Adrenal gland (tissue), 12 donors: ENCODE measurements around the gene SMPD3. TPM values are rescaled to one million over a fixed set of nuclear protein-coding genes. Genes with fewer than 3 reads are reported as not detected.

Experiments
- DNase-seq, 7 donors: peaks; one replicate each; pipeline ENCODE4 v3.0.0-alpha.2; 2019 to 2020
- H3K27ac ChIP-seq, 5 donors: fragments of 200-600 bp; sonication (generic) in 4 of 5; 1 replicate in 3 of 5; 2 replicates in 2 of 5; pipeline versions ENCODE4 v1.5.1 to v1.8.0; 2016 to 2020; ENCODE audit warnings: mild to moderate bottlenecking in 1 of 5
- H3K27me3 ChIP-seq: fragments of 200-600 bp; 2 replicates; pipeline ENCODE4 v1.8.0; 2021
- H3K36me3 ChIP-seq, 2 donors: fragments of 200-600 bp; replicated peaks in 1 of 2; 1 replicate in 1 of 2; 2 replicates in 1 of 2; pipeline versions ENCODE4 v1.5.1 to v1.8.0; 2018 to 2022
- H3K4me1 ChIP-seq, 2 donors: fragments of 200-600 bp; replicated peaks in 1 of 2; 1 replicate in 1 of 2; 2 replicates in 1 of 2; pipeline versions ENCODE4 v1.5.1 to v1.8.0; 2018 to 2021
- H3K4me3 ChIP-seq, 4 donors: fragments of 200-600 bp; sonication (generic) in 3 of 4; one replicate each; pipeline ENCODE4 v1.5.1; 2016 to 2018
- H3K9me3 ChIP-seq, 3 donors: fragments of 200-600 bp; sonication (generic) in 1 of 3; replicated peaks in 1 of 3; 1 replicate in 2 of 3; 2 replicates in 1 of 3; pipeline versions ENCODE4 v1.5.1 to v1.8.0; 2016 to 2021
- CTCF ChIP-seq, 6 experiments: fragments of 450-650 bp in 4 of 6; fragments of 200-600 bp in 2 of 6; sonication (generic) in 1 of 6; IDR thresholded peaks; 1 replicate in 5 of 6; 2 replicates in 1 of 6; pipeline versions ENCODE4 v1.5.1 to v1.8.0; 2016 to 2021; ENCODE audit warnings: antibody characterized with exemption in 6 of 6, mild to moderate bottlenecking in 2 of 6, moderate library complexity in 1 of 6
- POLR2A ChIP-seq, 2 donors: fragments of 450-650 bp; IDR thresholded peaks; one replicate each; pipeline ENCODE4 v1.6.1; 2017; ENCODE audit warnings: antibody characterized with exemption in 2 of 2, mild to moderate bottlenecking in 2 of 2, moderate library complexity in 1 of 2
- WGBS, 4 donors: extraction: QIAGEN DNeasy Blood & Tissue Kit in 2 of 4; methylation state at CpG; one replicate each; pipeline versions ENCODE4 v1.1.5 to v1.1.7; 2013 to 2017; 5-methylcytosine and 5-hydroxymethylcytosine counted together
- intact Hi-C, 2 donors: fragments of 100-400 bp; cut with DNase I; formaldehyde crosslinking; loops; one replicate each; pipeline versions ENCODE4 v1.14.1 to v1.15.0; 2022 to 2023
- polyA plus RNA-seq, 3 donors: library from polyadenylated mRNA; stranded (reverse); fragments of 200-250 nt in 2 of 3; fragments of 350-450 nt in 1 of 3; fragmentation: Illumina TruSeq in 1 of 3; extraction: RNeasy Lipid Tissue Mini Kit (QIAGEN cat#74804) in 1 of 3; gene quantifications; one replicate each; pipeline ENCODE4 v1.2.3, GENCODE V29; 2013 to 2014
- total RNA-seq, 9 donors: library from RNA; depleted of rRNA in 4 of 9; stranded (reverse); fragments of >200 nt in 4 of 9; fragments of 120-200 nt in 1 of 9; fragmentation: NEBNext Ultra II Directional in 1 of 9; extraction: Animal tissue kit (Norgen Biotek cat#: 25700) in 1 of 9; gene quantifications; one replicate each; pipeline versions ENCODE4 v1.1.0 to v1.2.4, GENCODE V29; 2013 to 2023
- donor health status: healthy with polysubstance abuse.
- donor health status: Bipolar disorder and iron deficiency.
- donor health status: DM: yes; HTN: yes; CAD: no.
- donor health status: DM: no; HTN: no; CAD: no.
- donor health status: DM: no; HTN: no; CAD: no.
- donor health status: DM: yes; HTN: yes; CAD: no.

Gene SMPD3
- total and polyA plus RNA-seq, 12 donors = 0.32 to 7.8 (median 1.2) TPM; not detected in 2

- H3K4me3 ChIP-seq = no peak overlapping the region
- no peak overlapping the region for H3K27ac ChIP-seq
- DNase-seq = peak in 1 of 7 donors; percentile 27
- intact Hi-C loops = no loop called here
- H3K36me3 ChIP-seq = no peaks in the 10 kb centered on the region
- no peaks in the 10 kb centered on the region for H3K4me1 ChIP-seq
- 53 to 86% (median 68%) methylated on average over 1 to 2 of the region's 2 CpGs for WGBS, 4 donors
- no peaks in the 10 kb centered on the region for H3K27me3 ChIP-seq
- TF ChIP-seq POLR2A (IDR thresholded peaks at IDR 0.05) (no peak), CTCF (IDR thresholded peaks at IDR 0.05) (no peak)
- H3K9me3 ChIP-seq = no peaks in the 10 kb centered on the region
These were observed 30.4 kb upstream of the SMPD3 start for GRCh38 chr16:68478526-68479250.

- TF ChIP-seq CTCF (IDR thresholded peaks at IDR 0.05) (no peak), POLR2A (IDR thresholded peaks at IDR 0.05) (no peak)
- no peaks in the 10 kb centered on the region for H3K9me3 ChIP-seq
- H3K36me3 ChIP-seq = no peaks in the 10 kb centered on the region
- intact Hi-C loops = no loop called here
- H3K27me3 ChIP-seq = no peaks in the 10 kb centered on the region
- no peak overlapping the region for H3K4me3 ChIP-seq
- peaks cover 0 to 12% of the 10 kb centered on the region in 2 donors for H3K4me1 ChIP-seq
- DNase-seq = no peak
- 77 to 88% (median 85%) methylated on average over 3 to 4 of the region's 4 CpGs for WGBS, 4 donors
- no peak overlapping the region for H3K27ac ChIP-seq
These were observed 26.8 kb upstream of the SMPD3 start for GRCh38 chr16:68475071-68475470.

- peak in 1 of 7 donors; percentile 15 for DNase-seq
- Histone ChIP-seq H3K36me3 (no peaks in the 10 kb centered on the region), H3K9me3 (no peaks in the 10 kb centered on the region), H3K4me3 (no peak overlapping the region), H3K4me1 (peaks cover 0 to 27% of the 10 kb centered on the region in 2 donors), H3K27me3 (no peaks in the 10 kb centered on the region), H3K27ac (no peak overlapping the region)
- 63 to 75% (median 67%) methylated on average over 7 of the region's 7 CpGs for whole genome bisulfite sequencing, 4 donors
- intact Hi-C loops = no loop called here
- TF ChIP-seq CTCF (IDR thresholded peaks at IDR 0.05) = no peak
- TF ChIP-seq POLR2A (IDR thresholded peaks at IDR 0.05) = no peak
These were observed 25.2 kb upstream of the SMPD3 start for GRCh38 chr16:68473358-68474070.

GRCh38 chr16:68472581-68472980 lies 24.3 kb upstream of the SMPD3 start:
- Histone ChIP-seq H3K36me3 (no peaks in the 10 kb centered on the region), H3K27me3 (no peaks in the 10 kb centered on the region), H3K4me1 (peaks cover 0 to 27% of the 10 kb centered on the region in 2 donors), H3K9me3 (no peaks in the 10 kb centered on the region), H3K4me3 (no peak overlapping the region), H3K27ac (no peak overlapping the region)
- intact Hi-C loops = no loop called here
- DNase-seq = no peak
- WGBS, 4 donors = 90 to 98% (median 92%) methylated on average over 5 of the region's 5 CpGs
- TF ChIP-seq CTCF (IDR thresholded peaks at IDR 0.05) (no peak), POLR2A (IDR thresholded peaks at IDR 0.05) (no peak)
